Keratinocyte (primary cell): ENCODE measurements around the gene CGB7.

Source experiments
- EZH2 ChIP-seq: IDR thresholded peaks from one replicate; pipeline ENCODE4 v1.6.1; 2012; ENCODE audit warnings: inconsistent platforms, mild to moderate bottlenecking, low read length, moderate library complexity
- TF ChIP-seq, protein P1 (sequence below), 3 experiments: IDR thresholded peaks in 1 of 3; conservative IDR thresholded peaks in 1 of 3; optimal IDR thresholded peaks in 1 of 3; 2 replicates in 2 of 3; 3 replicates in 1 of 3; pipeline versions ENCODE3 to v1.5.1; 2011; ENCODE audit warnings: low read length in 3 of 3, mild to moderate bottlenecking in 3 of 3, moderate library complexity in 2 of 3, control low read depth in 1 of 3, inconsistent platforms in 1 of 3; ENCODE audit not compliant: insufficient read depth in 2 of 3; ENCODE audit errors: extremely low read depth in 1 of 3

DNA sequence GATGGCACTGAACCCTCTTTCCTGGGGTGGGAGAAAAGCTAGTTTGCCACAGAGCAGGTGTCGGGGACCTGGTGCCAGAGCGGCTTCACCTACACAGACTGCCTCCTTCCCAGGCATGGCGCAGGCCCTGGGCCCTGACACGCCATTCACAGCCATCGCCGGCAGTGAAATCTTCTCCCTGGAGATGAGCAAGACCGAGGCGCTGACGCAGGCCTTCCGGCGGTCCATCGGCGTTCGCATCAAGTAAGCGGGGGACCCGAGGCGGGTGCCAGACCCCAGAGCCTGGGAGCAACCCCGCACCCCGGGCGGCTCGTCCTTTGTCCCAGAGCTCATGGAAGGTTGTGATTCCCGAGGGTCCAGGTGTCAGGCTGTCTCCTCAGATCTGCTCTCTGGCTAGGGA, 50.6 kb downstream of the CGB7 start:
- TF ChIP-seq, protein P1, sequence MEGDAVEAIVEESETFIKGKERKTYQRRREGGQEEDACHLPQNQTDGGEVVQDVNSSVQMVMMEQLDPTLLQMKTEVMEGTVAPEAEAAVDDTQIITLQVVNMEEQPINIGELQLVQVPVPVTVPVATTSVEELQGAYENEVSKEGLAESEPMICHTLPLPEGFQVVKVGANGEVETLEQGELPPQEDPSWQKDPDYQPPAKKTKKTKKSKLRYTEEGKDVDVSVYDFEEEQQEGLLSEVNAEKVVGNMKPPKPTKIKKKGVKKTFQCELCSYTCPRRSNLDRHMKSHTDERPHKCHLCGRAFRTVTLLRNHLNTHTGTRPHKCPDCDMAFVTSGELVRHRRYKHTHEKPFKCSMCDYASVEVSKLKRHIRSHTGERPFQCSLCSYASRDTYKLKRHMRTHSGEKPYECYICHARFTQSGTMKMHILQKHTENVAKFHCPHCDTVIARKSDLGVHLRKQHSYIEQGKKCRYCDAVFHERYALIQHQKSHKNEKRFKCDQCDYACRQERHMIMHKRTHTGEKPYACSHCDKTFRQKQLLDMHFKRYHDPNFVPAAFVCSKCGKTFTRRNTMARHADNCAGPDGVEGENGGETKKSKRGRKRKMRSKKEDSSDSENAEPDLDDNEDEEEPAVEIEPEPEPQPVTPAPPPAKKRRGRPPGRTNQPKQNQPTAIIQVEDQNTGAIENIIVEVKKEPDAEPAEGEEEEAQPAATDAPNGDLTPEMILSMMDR (optimal IDR thresholded peaks at IDR 0.05 in 1 of 3, IDR thresholded peaks at IDR 0.05 in 1 of 3, conservative IDR thresholded peaks at IDR 0.05 in 1 of 3; ENCODE audit: extremely low read depth in 1 of 3, insufficient read depth in 2 of 3, low read length in 3 of 3): no peak
- TF ChIP-seq EZH2: no peak
